NCI-H524 treated with DMSO at 0.1 percent for 48 hours (cell line): ENCODE measurements around the gene DRAP1.
A peak's percentile ranks its signal among the peaks of the same experiment; 100 is the strongest.
"Not testable (repeated sequence)": the region's sequence is repeated elsewhere in the genome, so short reads cannot be mapped to it uniquely, and the experiment has no call there.

Source experiments
- DNase-seq: peaks from one replicate; lab custom pipeline; 2025; lab: John Stamatoyannopoulos, UW

Gene DRAP1

GRCh38 chr11:65886826-65887722 is 32.2 kb upstream of the DRAP1 start:
- DNase-seq, result no peak

- DNase-seq, result no peak
These were observed 31.5 kb upstream of the DRAP1 start for GRCh38 chr11:65887723-65888162.

DNA sequence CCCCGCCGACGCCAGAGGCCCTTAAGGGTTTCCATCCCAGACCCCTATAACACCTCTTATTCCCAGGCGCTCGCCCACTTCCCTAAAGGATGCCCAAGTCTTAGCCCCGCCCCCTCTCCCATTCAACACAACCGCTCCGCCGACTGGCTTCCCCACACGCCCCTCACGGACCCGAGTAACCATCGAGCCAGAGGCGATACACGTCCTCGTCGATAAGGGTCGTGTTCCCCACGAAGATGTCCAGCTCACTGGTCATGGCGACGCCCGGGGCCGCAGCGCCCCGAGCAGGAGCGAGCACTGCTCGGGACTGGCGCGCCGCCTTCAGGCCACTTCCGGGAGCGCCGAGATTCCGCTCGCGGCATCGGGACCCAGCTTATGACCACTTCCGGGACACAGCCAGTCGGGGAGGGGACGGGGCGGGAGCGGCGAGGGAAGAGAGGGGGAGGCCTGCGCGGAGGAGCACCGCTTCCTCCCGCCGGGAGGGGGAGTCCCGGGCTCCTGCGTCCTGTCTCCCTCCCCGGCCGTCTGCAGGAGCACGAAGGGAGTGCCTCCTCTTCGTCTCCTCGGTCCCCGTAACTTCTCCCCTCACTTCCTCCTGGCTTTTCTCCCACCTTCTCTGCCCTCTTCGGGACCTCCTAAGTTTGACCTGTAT is 30.9 kb upstream of the DRAP1 start, which contains the start of gene FIBP:
TSS of gene FIBP (minus strand) at position 309 of the 652 bp plus-strand sequence. CDS start at position 256, 53 bp downstream.
- peak; percentile 70 for DNase-seq

DNA sequence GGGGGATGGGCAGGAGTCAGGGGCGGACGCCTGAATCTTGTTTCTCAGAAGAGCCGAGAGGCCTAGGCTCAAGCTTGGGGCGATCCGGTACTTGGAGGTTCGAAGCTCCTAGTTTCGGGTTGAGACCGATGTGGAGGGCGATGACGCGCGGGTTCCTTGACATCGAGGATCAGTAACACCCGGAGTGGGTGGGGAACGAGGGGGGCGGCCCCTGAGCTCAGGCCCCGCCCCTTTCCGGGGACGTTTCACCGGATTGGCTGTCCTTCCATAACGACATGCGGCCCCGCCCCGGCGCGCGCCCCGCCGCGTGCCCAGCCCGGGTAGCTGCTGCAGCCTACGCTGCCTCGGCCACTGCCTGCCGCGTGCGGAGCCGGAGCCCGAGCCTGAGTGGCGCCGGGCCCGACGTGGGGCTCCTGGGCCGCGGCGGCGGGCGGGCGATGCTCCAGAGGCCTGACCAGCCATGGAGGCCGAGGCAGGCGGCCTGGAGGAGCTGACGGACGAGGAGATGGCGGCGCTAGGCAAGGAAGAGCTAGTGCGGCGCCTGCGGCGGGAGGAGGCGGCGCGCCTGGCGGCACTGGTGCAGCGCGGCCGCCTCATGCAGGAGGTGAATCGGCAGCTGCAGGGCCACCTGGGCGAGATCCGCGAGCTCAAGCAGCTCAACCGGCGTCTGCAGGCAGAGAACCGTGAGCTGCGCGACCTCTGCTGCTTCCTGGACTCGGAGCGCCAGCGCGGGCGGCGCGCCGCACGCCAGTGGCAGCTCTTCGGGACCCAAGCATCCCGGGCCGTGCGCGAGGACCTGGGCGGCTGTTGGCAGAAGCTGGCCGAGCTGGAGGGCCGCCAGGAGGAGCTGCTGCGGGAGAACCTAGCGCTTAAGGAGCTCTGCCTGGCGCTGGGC is 28.7 kb upstream of the DRAP1 start, which contains the start of gene CCDC85B:
TSS of gene CCDC85B (plus strand) at position 350 of the 895 bp plus-strand sequence. CDS start at position 461, 111 bp downstream.
- peak; percentile 60 for DNase-seq

GRCh38 chr11:65891219-65892136 is 27.7 kb upstream of the DRAP1 start:
- DNase-seq, result no peak

DNA sequence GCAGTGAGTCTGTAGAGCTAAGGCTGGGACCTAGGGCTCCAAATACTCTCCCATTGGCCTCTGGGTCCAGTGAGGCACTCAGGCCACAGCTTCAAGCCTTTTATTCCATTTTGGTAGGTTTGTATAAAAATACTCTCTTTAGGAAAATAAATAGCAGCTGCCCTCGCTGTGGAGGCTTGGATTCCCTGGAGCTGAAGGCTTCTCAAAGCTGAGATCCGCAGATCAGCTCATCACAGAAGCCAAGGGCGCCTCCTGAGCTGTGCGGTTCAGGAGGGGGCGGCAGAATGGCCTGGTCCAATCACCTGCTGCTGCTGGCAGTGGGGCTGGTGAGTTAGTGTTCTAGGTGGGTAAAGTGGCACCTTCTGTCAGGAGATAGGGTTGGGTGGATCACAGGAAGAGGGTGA is 27.1 kb upstream of the DRAP1 start:
- DNase-seq, result not testable (repeated sequence)

- DNase-seq, result no peak
These were observed 26.4 kb upstream of the DRAP1 start for GRCh38 chr11:65892661-65893317.

DNA sequence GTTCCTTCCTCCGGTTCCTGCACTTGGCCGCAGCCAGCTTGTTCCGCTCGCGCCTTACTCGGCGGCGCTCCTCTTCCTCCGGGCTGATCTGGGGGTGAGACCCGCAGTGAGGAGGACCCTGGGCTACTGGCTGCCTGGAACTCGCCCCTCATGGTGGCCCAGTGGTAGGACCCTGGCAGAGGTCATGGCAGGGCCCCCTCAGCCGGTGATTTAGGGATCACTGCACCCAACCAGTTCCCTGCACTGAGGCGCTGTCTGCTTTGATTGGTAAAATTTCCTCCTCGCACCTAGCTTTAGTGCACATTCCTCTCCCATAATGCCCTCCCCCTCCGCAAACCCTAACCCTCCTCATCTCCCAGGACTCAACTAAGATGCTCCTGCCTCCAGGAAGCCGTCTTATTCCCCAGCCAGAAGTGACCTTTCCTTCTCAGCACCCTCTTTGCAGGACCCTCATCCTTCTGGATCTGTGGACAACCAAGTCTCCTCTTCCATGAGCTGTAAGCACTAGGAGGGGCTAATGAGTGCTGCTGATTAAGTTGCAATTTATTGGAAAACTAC is 25.1 kb upstream of the DRAP1 start:
- no peak for DNase-seq

DNA sequence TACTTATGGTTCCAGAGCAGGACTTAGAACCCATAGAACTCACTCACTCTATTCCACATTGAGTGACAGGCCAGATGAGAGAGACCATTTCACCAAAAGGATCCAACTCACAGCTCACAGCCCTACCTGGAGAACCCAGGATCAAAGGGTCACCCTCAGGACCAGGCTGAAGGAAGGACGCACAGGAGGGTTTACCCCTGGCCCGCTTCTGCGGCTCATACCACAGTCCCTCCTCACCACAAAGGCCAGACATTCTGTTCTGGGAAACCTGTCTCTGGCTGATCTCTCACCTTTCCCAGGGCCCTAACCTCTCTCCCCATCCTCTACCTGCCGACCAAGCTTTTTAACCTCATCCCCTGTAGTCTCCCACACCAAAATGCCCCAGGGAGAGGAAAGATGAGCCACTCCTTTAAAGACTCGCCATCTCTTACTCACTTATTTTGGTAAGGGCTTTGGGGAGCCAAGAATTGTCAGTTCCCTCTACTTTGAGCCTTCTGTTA is 23.7 kb upstream of the DRAP1 start:
- no peak for DNase-seq

GRCh38 chr11:65896034-65896999 is 22.9 kb upstream of the DRAP1 start:
- DNase-seq, result no peak

DNA sequence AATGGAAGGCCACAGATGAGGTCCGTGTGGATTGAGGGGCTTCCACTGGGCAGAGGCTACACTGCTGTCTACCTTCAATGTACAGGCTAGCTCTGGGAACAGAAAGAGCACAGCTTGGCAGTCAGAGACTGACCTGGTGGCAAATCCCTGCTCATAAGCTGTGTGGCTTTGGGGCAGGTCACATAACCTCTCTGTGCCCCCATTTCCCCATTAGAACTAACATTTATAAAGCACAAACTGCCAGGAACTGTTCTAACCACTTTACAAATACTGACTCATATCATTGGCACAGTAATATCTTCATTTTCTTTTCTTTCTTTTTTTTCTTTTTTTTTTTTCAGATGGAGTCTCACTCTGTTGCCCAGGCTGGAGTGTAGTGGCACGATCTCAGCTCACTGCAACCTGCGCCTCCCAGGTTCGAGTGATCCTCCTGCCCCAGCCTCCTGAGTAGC is 22.2 kb upstream of the DRAP1 start:
- DNase-seq, result no peak

GRCh38 chr11:65898656-65899355 is 20.4 kb upstream of the DRAP1 start:
- DNase-seq, result no peak

DNA sequence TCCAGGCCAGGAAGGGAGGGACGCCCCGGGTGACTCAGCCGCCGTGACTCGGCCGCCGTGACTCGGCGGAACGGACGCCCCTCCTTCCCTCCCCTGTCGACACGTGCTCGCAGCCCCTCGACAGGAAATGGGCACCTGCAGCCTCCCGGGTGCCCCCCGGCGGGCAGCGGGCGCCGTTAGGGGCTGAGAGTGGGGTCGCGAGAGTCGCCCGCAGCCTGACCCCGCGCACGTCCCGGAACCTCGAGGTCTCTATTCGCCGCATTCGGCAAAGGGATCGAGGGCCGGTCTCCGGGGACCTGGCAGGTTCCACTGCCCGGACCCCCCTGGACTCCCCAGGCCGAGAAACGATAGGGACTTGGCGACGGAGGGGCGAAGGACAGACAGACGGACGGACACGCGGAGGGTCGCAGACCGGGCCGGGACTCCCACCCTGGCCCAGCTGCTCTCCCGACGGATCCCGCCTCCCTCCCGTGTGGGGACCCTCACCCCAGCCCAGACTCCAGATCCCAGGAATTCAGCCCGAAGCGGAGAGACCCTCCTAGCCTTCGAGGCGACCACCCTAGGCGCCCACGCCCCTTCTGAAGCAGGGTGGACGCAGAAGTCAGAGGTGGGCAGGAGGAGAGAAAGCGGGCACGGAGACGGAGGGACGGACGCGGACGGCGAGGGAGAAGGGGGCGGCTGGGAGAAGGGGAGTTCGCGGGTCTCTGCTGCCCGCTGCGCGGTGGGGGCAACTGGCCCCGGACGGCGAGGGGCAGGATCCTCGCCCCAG is 19.7 kb upstream of the DRAP1 start:
- no peak for DNase-seq

- DNase-seq, result no peak
These were observed 18.9 kb upstream of the DRAP1 start, which contains the start of gene FOSL1 for GRCh38 chr11:65900125-65900898. FOSL1 (minus strand) TSS chr11:65900388; CDS start chr11:65900339, 49 bp downstream.

GRCh38 chr11:65900899-65901180 is 18.4 kb upstream of the DRAP1 start:
- no peak for DNase-seq

DNA sequence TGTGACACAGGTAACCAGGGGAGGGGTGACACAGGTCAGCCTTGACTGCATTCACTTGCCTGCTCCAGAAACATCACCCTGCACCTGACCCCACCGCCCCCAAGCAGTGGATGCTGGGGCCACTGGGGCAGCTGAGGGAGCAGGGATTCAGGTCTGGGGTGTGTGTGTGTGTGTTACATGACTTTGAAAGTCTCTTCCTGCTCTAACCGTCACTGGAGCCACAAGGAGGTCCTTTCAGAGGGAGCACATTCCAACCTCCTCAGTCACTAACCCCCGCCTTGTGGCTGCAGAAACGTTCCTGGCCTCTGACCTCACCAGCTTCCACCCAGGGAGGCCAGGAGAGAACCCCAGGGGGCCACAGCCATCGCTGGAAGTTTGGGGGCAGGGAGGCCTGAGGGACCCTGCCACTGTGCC is 16.2 kb upstream of the DRAP1 start:
- no peak for DNase-seq
